Limb (tissue), 2 donors: ENCODE data around the gene AGT.
"Not testable (repeated sequence)": the region's sequence is repeated elsewhere in the genome, so short reads cannot be mapped to it uniquely, and the experiment has no call there.

Experiments
- DNase-seq, 2 donors: peaks; one replicate each; pipeline ENCODE4 v3.0.0-alpha.2; 2016; ENCODE audit errors: extremely low spot score in 2 of 2

AGT gene

DNA sequence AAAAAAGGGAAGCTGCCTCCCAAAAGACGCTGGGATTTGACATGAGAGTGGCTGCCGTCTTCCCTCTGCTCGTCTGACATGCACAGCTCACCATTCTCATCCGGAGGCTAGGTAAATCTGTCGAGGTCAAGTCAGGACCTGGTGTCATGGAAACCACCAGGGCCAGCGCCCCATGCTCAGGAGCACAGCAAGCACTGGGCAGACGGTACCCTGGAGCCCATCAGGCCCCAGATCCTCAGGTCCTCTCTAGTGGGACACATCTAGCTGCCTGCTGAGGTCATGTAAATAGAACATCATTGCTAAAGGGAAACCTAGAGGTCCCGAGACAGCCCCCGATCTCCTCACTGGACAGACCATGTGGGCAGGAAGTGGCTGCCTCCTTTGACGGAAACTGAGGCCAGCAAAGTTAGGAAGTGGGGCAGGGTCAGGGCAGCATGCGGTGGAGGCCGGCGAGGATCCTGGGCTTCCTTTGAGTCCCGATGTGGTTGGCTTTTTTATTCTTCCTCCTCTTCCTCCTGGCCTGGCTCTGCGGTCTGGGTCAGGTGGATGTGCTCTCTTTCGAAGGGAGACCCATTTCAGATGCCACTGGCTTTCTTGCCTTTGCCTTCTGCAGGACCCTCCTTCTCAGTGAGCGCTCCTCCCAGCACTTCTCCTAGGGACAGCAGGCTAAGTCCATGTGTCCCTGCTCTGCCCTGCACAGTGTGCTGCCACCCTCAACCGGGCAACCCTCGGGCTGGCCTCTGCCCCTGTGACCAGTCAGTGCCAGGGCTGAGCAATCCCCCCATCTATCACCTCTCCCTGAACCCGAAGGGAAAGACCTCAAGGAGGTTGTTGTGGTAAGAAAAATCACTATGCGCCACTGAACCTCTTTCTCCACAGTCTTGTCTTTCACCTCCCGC is 5.9 kb downstream of the AGT start:
- no peak for DNase-seq

GRCh38 chr1:230706887-230707731 is 6.8 kb downstream of the AGT start:
- DNase-seq: no peak

DNA sequence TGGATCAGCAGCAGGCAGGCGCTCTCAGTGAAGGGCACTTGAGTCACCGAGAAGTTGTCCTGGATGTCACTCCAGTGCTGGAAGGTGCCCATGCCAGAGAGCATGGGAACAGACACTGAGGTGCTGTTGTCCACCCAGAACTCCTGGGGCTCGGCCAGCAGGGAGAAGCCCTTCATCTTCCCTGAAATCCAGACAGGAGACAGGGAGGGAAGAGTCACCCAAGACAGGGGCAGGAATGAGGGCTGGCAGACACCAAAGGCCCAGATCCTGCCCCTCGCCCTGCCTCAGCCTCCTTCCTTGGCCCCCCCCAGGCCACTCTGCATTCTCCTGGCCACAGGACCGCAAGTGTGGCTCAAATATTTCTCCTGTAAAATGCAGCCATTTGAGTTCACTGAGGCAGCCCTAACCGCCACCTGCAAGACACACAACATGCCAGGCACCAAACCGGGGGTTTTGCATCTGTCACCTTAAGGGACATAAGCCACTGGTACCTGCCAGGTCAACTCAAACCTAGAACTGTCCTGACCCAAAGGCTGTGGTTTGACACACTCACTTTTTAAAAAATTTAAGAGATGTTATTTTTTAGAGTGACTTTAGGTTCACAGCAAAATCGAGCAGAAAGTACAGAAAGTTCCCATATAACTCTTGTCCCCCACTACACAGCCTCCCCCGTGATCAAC is 7.8 kb downstream of the AGT start:
- DNase-seq: no peak

- DNase-seq: no peak
These were observed 8.5 kb downstream of the AGT start for GRCh38 chr1:230705289-230706019.

DNA sequence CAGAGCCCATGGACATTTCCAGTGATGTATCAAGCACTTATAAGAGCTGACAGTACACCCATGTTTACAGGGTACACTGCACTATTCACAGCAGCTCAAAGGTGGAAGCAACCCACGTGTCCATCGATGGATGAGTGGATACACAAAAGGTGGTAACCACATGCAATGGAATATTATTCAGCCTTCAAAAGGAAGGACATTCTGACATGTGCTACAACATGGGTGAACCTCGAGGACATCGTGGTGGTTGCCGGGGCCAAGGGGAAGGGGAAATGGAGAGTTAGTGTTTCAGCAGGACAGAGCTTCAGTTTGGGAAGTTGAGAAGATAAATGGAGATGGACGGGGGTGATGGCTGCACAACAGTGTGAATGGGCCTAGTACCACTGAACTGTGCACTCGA is 9.1 kb downstream of the AGT start:
- no peak for DNase-seq

DNA sequence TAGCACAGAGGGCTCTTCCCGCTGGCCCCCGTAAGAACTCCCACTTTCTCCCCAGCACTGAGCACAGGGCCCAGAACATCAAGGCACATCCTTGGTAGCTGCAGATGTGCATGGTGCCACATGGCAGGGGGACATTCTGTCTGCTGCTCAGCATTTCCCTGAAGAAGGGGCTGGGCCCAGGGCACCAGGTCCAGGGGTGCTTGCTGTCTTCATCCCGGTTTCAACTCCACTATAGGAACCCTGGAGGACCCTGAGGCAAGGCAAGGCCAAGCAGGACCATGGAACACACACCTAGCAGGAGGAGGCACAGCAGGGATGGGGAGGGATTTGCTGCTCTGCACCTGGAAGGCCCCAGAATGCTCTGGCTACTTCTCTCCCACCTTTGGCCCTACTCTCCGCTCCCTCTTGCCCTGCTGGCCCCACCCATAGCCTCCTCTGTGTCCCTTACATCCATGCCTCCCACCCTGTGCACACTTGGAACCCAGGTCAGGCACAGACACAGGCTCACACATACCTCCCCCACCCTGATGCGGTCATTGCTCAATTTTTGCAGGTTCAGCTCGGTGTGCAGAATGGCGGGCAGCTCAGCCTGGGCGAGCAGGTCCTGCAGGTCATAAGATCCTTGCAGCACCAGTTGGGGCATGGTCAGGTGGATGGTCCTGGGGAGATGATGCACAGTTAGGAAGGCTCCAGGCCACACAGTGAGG is 10.1 kb downstream of the AGT start:
- no peak for DNase-seq

GRCh38 chr1:230702934-230703678 is 10.8 kb downstream of the AGT start:
- DNase-seq: no peak

DNA sequence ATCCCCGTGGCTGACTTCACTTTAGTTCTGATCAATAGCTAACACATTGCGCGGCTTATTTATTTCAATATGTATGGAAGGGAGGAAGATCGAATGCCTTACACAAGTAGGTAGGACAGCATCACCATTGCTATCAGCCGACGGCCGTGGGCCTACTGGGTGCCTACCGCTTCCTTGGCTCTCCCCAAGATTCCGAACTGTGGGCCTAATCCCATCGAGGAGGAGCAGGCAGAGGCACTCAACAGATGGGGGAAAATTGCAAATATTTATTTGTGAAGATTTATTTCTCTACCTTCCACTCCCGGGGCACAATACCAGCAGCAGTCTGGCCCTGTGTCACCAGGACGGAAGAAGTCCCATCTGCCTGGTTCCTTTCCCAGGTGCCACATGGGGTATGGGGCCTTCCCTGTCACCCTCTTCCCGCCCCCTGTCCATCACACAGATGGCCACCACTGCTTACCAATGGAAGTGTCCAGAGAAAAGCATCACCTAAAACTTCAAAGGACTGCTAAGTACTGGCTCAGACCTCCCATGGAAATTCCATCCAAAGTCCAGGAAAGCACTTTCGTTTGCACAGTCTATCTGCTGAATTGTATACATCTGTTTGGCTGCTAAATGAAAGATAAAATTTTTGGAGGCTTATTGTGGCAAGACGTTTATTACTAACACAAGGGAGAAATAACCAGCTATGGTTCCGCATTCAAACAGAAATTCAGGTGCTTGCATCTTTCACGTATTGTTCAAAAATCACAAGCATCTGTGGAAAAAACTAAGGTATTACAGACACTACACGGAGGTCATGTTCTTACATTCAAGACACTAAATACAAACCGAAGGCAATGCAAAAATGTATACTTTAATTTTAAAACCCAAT is 11.8 kb downstream of the AGT start:
- DNase-seq: no peak

GRCh38 chr1:230701434-230701833 is 12.5 kb downstream of the AGT start:
- DNase-seq: no peak

DNA sequence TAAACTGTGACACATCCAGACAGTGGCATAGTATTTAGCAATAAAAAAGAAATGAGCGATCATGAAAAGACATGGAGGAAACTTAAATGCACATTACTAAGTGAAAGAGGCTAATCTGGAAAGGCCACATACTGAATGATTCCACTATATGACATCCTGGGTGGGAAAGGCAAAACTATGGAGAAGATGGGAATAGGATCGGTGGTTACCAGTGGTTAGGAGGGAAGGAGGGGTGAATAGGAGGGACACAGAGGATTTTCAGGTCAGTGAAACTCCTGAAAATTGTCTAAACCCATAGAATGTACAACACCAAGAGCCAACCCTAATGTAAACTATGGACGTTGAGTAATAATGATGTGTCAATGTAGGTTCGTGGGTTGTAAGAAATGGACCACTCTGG is 13.8 kb downstream of the AGT start:
- no peak for DNase-seq

- no peak for DNase-seq
These were observed 14.2 kb downstream of the AGT start for GRCh38 chr1:230699716-230700115.

GRCh38 chr1:230698964-230699363 is 15.0 kb downstream of the AGT start:
- not testable (repeated sequence) for DNase-seq

- DNase-seq: no peak
These were observed 15.8 kb downstream of the AGT start for GRCh38 chr1:230698130-230698529.

DNA sequence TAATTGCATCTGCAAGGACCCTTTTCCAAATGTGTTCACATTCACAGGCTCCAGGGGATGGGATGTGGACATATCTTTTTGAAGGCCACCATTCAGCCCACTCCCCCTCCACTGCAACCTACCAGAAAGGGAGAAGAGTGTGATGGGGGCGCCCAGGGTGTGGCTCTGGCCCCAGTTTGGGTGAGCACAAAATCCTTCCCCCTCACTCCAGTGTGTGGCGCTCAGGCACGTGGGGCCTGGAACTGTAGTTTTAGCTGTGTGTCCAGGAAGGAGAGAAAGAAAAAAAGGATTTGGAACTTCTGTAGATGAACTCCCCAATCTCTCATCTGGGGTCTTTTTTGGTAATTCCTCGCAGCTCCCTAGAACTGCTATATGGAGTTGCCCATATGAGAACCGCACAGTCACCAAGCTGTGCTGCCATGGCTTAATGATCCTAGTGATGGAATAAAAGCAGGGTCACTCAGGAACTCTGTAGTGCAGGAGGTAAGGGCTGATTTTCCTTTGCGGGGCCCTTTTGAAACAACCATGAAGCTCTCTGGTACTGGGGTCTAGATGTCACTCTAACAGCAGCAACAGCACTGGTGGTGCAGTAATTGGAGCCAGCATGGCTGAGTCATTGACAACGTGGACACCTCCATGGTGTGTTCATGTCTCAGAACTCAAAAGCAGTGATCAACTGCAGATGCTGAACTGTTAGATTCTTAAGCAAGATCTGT is 17.0 kb downstream of the AGT start:
- no peak for DNase-seq

DNA sequence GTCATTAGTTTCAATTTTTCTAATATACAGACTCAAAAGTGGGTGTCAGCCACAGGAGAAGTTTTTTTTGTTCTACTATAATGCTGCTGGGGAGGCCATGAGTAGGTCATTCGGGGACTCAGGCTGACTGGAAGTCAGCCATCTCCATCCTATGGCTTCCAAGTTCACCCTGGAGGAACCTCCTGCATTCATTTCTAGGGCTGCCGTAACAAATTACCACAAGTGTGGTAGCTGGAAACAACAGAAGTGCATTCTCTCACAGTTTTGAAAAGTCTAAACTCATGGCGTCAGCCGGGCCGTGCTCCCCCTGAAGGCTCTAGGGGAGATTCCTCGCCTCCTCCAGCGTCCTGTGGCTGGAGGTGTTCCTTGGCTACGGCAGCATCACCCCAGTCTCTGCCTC is 17.7 kb downstream of the AGT start:
- no peak for DNase-seq

- no peak for DNase-seq
These were observed 18.9 kb downstream of the AGT start for GRCh38 chr1:230694991-230695390.

GRCh38 chr1:230694464-230694863 is 19.5 kb downstream of the AGT start:
- no peak for DNase-seq

GRCh38 chr1:230693777-230694176 is 20.1 kb downstream of the AGT start:
- no peak for DNase-seq
